GM13976 (cell line): Measurements from ENCODE around the gene CAPN14.

Experiments
- DNase-seq: peaks from one replicate; pipeline ENCODE4 v3.0.0; 2012; ENCODE audit warnings: low spot score
- in situ Hi-C: fragments of 300-500 bp; cut with MboI; formaldehyde crosslinking; loops from one replicate; pipeline ENCODE4 v1.12.0; 2022; ENCODE audit warnings: low sequenced_read_pairs, mixed read lengths, inconsistent platforms; ENCODE audit not compliant: unreplicated experiment
- TF ChIP-seq, protein P1 (sequence below): IDR thresholded peaks from 2 replicates; pipeline ENCODE4 v1.5.1; 2012; ENCODE audit warnings: borderline replicate concordance, mild to moderate bottlenecking; ENCODE audit not compliant: insufficient read depth; ENCODE audit errors: extremely low read depth, missing control alignments, control extremely low read depth

The CAPN14 gene

DNA sequence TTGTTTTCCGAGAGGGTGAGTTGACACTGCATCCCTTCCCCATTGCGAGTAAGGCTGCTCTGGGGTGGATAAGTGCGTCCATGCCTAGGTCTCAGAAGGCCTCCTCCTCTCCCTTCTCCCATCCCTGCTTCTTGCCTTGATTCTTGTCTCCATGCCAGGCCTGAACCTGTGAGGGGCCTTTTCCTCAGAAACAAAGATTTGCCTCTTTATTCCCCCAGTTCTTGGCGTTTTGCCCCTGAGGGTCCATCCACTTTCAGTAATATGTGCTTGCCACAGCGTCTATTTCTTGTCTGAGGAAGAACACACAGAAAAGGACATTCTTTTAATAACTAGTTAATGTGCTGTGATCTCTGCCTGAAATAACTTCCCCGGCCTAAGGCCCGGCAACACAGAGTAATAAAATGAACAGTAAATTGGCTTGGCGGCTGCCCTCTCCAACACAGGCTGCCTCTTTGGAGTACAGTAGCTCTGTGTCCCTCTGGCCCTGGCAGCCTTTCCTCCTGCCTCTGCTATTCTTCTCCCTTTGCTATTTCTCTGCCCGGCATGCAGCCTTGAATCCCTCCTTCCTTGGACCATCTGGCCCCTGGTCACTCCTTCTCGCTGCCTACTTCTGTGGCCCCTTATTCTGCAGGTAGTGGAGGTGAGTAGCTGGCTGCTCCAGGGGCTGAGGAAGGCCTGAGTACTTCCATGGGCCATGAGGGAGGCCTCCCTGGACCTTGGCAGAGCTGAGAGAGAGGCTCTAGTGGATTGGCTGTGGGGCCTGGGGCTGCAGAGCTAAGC lies 21.0 kb upstream of the CAPN14 start:
- TF ChIP-seq, protein P1, sequence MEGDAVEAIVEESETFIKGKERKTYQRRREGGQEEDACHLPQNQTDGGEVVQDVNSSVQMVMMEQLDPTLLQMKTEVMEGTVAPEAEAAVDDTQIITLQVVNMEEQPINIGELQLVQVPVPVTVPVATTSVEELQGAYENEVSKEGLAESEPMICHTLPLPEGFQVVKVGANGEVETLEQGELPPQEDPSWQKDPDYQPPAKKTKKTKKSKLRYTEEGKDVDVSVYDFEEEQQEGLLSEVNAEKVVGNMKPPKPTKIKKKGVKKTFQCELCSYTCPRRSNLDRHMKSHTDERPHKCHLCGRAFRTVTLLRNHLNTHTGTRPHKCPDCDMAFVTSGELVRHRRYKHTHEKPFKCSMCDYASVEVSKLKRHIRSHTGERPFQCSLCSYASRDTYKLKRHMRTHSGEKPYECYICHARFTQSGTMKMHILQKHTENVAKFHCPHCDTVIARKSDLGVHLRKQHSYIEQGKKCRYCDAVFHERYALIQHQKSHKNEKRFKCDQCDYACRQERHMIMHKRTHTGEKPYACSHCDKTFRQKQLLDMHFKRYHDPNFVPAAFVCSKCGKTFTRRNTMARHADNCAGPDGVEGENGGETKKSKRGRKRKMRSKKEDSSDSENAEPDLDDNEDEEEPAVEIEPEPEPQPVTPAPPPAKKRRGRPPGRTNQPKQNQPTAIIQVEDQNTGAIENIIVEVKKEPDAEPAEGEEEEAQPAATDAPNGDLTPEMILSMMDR = no peak
- DNase-seq = no peak
- in situ Hi-C loops = no loop called here

- in situ Hi-C loops = no loop called here
- TF ChIP-seq, protein P1 = no peak
- no peak for DNase-seq
These were observed 20.2 kb upstream of the CAPN14 start for GRCh38 chr2:31237348-31238017.

GRCh38 chr2:31236433-31237205 lies 19.3 kb upstream of the CAPN14 start:
- in situ Hi-C loops = no loop called here
- DNase-seq = no peak
- TF ChIP-seq, protein P1 = no peak

GRCh38 chr2:31235504-31235902 lies 18.2 kb upstream of the CAPN14 start:
- DNase-seq = no peak

DNA sequence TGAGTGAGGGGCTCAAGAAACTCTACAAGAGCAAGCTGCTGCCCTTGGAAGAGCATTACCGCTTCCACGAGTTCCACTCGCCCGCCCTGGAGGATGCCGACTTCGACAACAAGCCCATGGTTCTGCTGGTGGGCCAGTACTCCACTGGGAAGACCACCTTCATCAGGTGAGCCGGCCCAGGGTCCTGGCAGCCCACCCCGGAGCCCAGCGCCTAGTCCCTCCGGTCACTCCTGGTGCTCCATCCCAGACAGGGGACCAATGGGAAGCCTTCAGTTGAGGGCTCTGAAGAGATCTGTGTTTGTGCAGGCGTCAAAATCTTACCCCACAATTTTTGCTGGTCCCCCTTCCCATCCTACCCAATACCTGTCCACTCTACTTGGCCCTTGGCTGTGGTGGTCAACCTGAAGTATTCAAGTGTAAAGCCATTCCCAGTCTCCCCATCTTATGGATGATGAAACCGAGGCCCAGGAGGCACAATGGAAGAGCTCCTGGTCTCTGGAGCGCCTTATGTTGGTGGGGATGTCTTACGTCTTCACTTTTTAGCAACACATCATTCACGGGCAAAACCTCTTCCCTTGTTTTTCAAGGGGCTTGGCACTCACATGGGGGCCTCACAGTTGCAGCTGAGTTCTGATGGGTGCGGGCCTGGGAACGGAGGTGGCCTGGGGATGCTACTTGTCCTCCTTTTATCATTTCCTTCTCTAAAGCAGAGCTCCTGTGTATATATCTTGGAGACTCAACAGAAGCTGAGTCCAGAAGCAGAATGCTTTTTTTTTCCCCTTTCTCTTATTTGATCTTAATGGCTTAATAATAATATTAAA lies 17.6 kb upstream of the CAPN14 start:
- in situ Hi-C loops = no loop called here
- DNase-seq = no peak
- TF ChIP-seq, protein P1 = no peak

More at GRCh38 chr2:31235504-31235902, 18.2 kb upstream of the CAPN14 start:
- TF ChIP-seq, protein P1 = no peak
- in situ Hi-C loops = no loop called here
